GM20000 (cell line): ENCODE measurements around the gene NAB2.
A peak's percentile ranks its signal among the peaks of the same experiment; 100 is the strongest.
"Not testable (repeated sequence)": the region's sequence is repeated elsewhere in the genome, so short reads cannot be mapped to it uniquely, and the experiment has no call there.

Experiments
- DNase-seq: peaks from one replicate; pipeline ENCODE4 v3.0.0; 2012; ENCODE audit warnings: low spot score
- CTCF ChIP-seq: IDR thresholded peaks from 2 replicates; pipeline ENCODE4 v1.5.1; 2012; ENCODE audit warnings: mild to moderate bottlenecking, control low read depth; ENCODE audit errors: extremely low read depth, missing control alignments

NAB2 gene

DNA sequence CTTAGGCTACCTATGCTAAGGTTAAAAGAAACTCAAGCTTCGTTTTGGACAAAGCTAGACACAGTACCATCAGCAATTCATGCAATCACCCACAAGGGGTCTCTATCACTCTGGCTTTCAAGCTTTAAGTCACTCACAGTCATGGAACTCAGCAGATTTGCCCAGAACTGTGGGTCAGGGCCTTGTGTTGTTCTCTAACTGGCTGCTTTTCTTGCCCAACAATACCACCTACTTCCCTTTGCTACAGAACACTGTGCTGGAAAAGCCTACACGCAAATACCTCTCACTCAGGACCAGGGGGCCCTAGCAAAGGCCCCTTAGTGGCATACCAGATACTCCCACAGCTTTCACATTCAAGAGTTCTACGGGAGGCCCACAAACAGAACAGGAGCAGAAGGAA lies 19.4 kb upstream of the NAB2 start:
- TF ChIP-seq CTCF: peak; percentile 70
- DNase-seq: peak; percentile 52

GRCh38 chr12:57072661-57073060 lies 16.3 kb upstream of the NAB2 start:
- no peak for DNase-seq
- no peak for TF ChIP-seq CTCF

- DNase-seq: not testable (repeated sequence)
Observed at GRCh38 chr12:57073566-57074450, 15.1 kb upstream of the NAB2 start.

- no peak for TF ChIP-seq CTCF
- DNase-seq: peak; percentile 90
Observed at GRCh38 chr12:57078519-57079404, 10.2 kb upstream of the NAB2 start, which contains the start of gene NEMP1. TSS of gene NEMP1 (minus strand) at chr12:57078791. CDS start at chr12:57078745, 46 bp downstream.

GRCh38 chr12:57079821-57080220 lies 9.1 kb upstream of the NAB2 start:
- DNase-seq: no peak
- TF ChIP-seq CTCF: no peak

DNA sequence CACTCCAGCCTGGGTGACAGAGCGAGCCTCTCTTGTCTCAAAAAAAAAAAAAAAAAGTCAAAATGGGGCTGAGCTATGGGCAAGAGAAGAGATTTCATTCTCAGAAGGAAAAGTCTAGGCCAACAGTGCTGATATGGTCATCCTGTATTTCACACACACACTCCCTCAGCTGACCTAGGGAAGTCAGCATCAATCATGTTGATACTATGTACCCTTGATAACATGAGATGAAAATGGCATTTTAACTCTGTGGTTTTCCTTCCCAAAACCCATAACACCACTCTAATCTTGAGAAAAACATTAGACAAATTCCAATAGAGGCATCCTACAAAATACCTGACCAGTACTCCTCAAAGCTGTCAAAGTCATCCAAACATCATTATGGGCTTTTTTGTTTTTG lies 8.1 kb upstream of the NAB2 start:
- no peak for DNase-seq

GRCh38 chr12:57085999-57086492 lies 2.9 kb upstream of the NAB2 start:
- DNase-seq: no peak
- no peak for TF ChIP-seq CTCF

More for the DNA sequence above, 8.1 kb upstream of the NAB2 start:
- TF ChIP-seq CTCF: no peak
